Measurements from ENCODE around the gene PAPPA2.

PAPPA2 gene

DNA sequence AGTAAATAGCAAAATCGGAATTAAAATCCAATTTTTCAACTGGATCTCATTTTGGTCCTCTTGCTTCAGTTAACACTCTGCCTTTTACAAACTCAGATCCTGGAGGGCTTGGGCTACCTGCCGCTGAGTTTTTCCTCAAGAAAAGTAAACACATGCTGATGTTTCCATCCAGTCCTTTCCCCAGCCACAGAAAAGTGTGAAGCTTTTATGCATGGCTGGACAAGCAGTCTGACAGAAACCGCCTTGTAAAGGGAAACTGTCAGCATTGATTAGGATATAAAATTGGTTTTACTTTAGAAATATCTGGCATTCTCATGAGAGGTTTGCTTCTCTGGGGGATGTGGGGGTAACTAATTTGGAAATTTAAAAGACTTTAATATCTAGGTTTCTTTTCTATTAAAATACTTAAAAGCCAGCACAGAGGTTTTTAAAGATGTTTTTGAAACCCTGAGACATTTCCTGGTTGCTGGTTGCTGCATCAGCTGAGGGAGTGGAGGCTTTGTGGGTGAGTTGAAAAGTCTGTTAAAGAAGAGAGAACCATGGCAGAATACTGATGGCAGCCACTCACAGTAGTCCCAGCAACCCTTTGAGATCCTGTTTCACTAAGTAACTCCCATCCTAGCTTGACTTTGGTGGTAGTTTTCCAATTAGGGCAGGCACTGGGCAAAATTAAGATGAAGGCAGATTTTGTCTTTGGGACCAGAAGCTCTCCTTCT lies 238.3 kb downstream of the PAPPA2 start:
- H3K9ac ChIP-seq (ENCODE audit: low read length), result no peak overlapping the region
- no peaks in the 10 kb centered on the region for H3K9me3 ChIP-seq (ENCODE audit: low read length)
- peaks cover 4% of the 10 kb centered on the region for H3K4me1 ChIP-seq (ENCODE audit: insufficient read depth, low read length)
- no peak overlapping the region for H3K4me3 ChIP-seq (ENCODE audit: low read depth in 1 of 2, low read length in 2 of 2)
- no peaks in the 10 kb centered on the region for H3K36me3 ChIP-seq (ENCODE audit: insufficient read depth, low read length)
- no peak overlapping the region for H3K27ac ChIP-seq (ENCODE audit: low read depth, low read length)
- no peaks in the 10 kb centered on the region for H3K27me3 ChIP-seq (ENCODE audit: control insufficient read depth in 1 of 2, insufficient read depth in 2 of 2, low read length in 2 of 2)

DNA sequence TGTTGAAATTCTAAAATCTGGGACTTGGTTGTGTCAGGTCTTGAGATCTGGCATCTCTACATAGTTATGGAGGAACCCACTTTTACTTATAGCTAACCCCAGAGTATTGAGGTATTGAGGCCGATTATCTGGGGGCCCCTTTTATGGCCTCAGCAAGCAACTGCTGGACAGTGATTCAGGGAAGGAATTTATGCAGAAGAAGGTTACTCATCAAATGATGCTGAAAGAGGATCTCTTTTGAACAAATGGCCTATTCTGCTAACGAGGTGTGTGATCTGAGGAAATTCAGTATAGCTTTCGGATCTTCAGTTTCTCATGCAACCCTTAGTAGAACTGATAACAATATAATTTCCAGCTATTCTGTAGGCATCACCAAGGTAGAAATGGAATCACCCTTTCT lies 239.9 kb downstream of the PAPPA2 start:
- H3K27ac ChIP-seq (ENCODE audit: low read depth, low read length), result no peak overlapping the region

DNA sequence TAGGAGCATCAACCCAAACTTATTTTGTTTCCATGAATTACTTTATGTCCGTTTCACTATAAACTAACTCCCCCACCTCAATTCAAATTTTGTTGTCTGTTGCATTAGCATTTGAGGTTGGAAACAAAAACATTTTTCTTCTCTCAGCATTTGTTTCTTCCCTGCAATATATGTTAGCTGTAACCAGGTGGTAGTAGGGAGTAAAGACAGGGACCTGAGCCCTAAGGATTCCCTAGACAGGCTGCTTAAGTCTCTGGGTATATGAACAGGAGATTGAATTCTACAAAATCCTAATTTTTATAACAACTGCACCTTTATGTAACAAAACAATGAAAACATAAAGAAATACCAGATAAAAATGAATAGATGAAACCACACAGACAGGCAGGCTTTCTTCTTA lies 242.6 kb downstream of the PAPPA2 start:
- Histone ChIP-seq H3K4me1 (ENCODE audit: insufficient read depth, low read length) (no peaks in the 10 kb centered on the region), H3K27me3 (ENCODE audit: control insufficient read depth in 1 of 2, insufficient read depth in 2 of 2, low read length in 2 of 2) (no peaks in the 10 kb centered on the region), H3K4me3 (ENCODE audit: low read depth in 1 of 2, low read length in 2 of 2) (no peak overlapping the region), H3K9ac (ENCODE audit: low read length) (no peak overlapping the region), H3K27ac (ENCODE audit: low read depth, low read length) (no peak overlapping the region), H3K9me3 (ENCODE audit: low read length) (no peaks in the 10 kb centered on the region), H3K36me3 (ENCODE audit: insufficient read depth, low read length) (no peaks in the 10 kb centered on the region)

More for the DNA sequence above, 239.9 kb downstream of the PAPPA2 start:
- Histone ChIP-seq H3K9me3 (ENCODE audit: low read length) (no peaks in the 10 kb centered on the region), H3K9ac (ENCODE audit: low read length) (no peak overlapping the region), H3K27me3 (ENCODE audit: control insufficient read depth in 1 of 2, insufficient read depth in 2 of 2, low read length in 2 of 2) (no peaks in the 10 kb centered on the region), H3K36me3 (ENCODE audit: insufficient read depth, low read length) (no peaks in the 10 kb centered on the region), H3K4me1 (ENCODE audit: insufficient read depth, low read length) (no peaks in the 10 kb centered on the region), H3K4me3 (ENCODE audit: low read depth in 1 of 2, low read length in 2 of 2) (no peak overlapping the region)

DNA sequence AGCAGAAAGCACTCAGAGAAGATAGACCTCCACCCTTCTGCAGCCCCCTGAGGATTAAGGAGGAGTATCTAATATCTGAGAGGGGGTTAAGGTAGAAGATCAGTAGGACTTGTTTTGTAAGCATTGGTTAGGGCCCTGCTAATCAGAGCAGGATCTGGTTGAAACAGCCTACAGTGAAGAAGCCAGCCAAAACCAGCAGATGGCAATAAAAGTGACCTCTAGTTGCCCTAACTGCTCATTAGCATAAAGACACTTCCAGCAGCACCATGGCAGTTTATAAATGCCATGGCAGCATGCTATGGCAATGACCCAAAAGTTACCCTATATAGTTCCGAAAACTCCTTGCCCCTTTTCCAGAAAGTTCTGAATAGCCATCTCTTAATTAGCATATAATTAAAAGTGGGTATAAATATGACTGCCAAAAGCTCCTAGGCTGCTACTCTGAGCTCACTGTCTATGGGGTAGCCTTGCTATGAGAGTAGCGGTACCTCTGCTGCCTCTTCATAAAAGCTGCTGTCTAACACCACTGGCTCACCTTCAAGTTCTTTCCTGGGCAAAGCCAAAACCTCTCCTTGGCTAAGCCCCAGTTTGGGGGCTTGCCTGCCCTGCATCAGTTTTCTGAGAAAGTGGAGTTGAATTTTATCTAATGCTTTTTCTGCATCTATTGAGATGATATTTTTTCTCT lies 254.2 kb downstream of the PAPPA2 start:
- no peaks in the 10 kb centered on the region for H3K27me3 ChIP-seq (ENCODE audit: control insufficient read depth in 1 of 2, insufficient read depth in 2 of 2, low read length in 2 of 2)
- H3K36me3 ChIP-seq (ENCODE audit: insufficient read depth, low read length), result no peaks in the 10 kb centered on the region
- H3K4me3 ChIP-seq (ENCODE audit: low read depth in 1 of 2, low read length in 2 of 2), result no peak overlapping the region
- H3K27ac ChIP-seq (ENCODE audit: low read depth, low read length), result peak overlapping the region; percentile 51
- H3K4me1 ChIP-seq (ENCODE audit: insufficient read depth, low read length), result peaks cover 11% of the 10 kb centered on the region
- H3K9ac ChIP-seq (ENCODE audit: low read length), result no peak overlapping the region
- no peaks in the 10 kb centered on the region for H3K9me3 ChIP-seq (ENCODE audit: low read length)

DNA sequence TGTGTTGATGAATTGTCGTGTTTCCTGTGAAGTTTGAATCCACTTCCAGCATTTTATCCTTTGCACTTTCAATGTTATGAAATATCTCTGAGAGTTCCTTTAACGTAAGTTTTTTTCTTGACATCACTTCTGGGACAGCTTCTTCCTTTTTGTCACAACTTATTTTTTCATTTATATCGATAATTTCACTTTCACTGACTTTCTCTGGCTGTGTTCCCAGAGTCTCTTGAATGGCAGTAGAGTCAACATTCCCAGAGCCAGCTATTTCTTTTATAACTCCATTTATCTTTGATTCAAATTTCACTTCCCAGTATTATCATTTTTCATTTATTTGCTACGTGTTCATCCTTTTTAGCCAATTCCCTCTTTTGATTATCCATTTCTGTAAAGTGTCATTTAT lies 256.5 kb downstream of the PAPPA2 start:
- Histone ChIP-seq H3K9me3 (ENCODE audit: low read length) (no peaks in the 10 kb centered on the region), H3K4me3 (ENCODE audit: low read depth in 1 of 2, low read length in 2 of 2) (no peak overlapping the region), H3K4me1 (ENCODE audit: insufficient read depth, low read length) (peaks cover 14% of the 10 kb centered on the region), H3K27ac (ENCODE audit: low read depth, low read length) (no peak overlapping the region), H3K9ac (ENCODE audit: low read length) (no peak overlapping the region), H3K36me3 (ENCODE audit: insufficient read depth, low read length) (no peaks in the 10 kb centered on the region), H3K27me3 (ENCODE audit: control insufficient read depth in 1 of 2, insufficient read depth in 2 of 2, low read length in 2 of 2) (no peaks in the 10 kb centered on the region)

DNA sequence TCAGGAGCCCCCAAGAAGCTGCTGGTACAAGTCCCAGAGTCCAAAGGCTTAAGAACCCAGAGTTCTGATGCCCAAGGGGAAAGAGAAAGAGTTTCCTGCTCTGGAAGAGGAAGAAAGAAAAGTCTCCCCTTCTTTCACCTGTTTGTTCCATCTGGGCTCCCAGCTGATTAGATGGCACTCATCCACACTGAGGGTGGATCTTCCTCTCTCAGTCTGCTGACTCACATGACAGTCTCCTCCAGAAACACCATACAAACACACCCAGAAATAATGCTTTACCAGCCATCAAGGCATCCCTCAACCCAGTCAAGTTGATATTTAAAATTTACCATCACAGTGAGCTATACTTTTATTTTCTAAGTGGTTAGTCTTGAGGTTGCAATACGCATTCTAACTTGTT lies 257.9 kb downstream of the PAPPA2 start:
- Histone ChIP-seq H3K27me3 (ENCODE audit: control insufficient read depth in 1 of 2, insufficient read depth in 2 of 2, low read length in 2 of 2) (no peaks in the 10 kb centered on the region), H3K27ac (ENCODE audit: low read depth, low read length) (no peak overlapping the region), H3K4me1 (ENCODE audit: insufficient read depth, low read length) (peaks cover 14% of the 10 kb centered on the region), H3K9me3 (ENCODE audit: low read length) (no peaks in the 10 kb centered on the region), H3K4me3 (ENCODE audit: low read depth in 1 of 2, low read length in 2 of 2) (no peak overlapping the region), H3K36me3 (ENCODE audit: insufficient read depth, low read length) (no peaks in the 10 kb centered on the region), H3K9ac (ENCODE audit: low read length) (no peak overlapping the region)

DNA sequence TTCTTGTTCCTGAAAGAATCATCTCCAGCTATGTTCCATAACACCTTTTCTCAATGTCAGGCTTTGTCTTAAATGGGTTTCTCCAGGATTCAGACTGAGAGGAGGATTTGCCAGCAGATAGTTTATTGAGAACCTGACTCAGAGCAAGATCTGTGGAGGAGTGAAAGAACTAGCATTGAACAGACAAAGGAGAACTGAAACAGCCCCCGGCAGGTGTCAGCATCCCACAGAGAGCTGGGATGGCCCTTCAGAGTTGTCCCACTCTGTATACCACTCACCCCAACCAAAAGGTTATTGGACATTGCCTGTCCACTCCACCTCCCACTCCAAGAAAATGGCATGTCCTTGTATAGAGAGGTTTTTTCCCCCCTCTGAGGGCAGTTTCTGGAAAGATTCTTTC lies 270.7 kb downstream of the PAPPA2 start:
- no peak overlapping the region for H3K9ac ChIP-seq (ENCODE audit: low read length)
- H3K9me3 ChIP-seq (ENCODE audit: low read length), result no peaks in the 10 kb centered on the region
- H3K27ac ChIP-seq (ENCODE audit: low read depth, low read length), result no peak overlapping the region
- no peak overlapping the region for H3K4me3 ChIP-seq (ENCODE audit: low read depth in 1 of 2, low read length in 2 of 2)
- H3K27me3 ChIP-seq (ENCODE audit: control insufficient read depth in 1 of 2, insufficient read depth in 2 of 2, low read length in 2 of 2), result no peaks in the 10 kb centered on the region
- no peaks in the 10 kb centered on the region for H3K4me1 ChIP-seq (ENCODE audit: insufficient read depth, low read length)
- no peaks in the 10 kb centered on the region for H3K36me3 ChIP-seq (ENCODE audit: insufficient read depth, low read length)

DNA sequence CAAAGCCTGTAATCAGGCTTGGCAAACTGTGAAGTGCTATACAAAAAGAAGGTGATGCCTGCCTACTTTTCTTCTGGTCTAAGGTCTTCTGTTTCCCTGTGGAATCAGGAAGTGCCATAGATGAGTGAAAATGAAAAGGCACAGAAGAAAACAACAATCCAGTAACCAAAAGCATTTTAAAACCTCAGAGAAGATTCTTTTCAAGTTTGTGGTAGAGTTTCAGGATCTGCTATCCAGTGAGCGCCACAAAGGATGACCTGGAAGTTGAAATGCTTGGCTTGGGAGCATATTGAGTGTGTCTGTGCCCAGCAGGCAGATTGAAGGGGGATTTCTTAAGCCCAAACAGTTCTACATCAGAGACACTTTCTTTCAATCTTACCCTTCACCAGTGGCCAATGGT lies 272.2 kb downstream of the PAPPA2 start:
- H3K9me3 ChIP-seq (ENCODE audit: low read length), result no peaks in the 10 kb centered on the region
- no peaks in the 10 kb centered on the region for H3K27me3 ChIP-seq (ENCODE audit: control insufficient read depth in 1 of 2, insufficient read depth in 2 of 2, low read length in 2 of 2)
- H3K9ac ChIP-seq (ENCODE audit: low read length), result no peak overlapping the region
- H3K4me3 ChIP-seq (ENCODE audit: low read depth in 1 of 2, low read length in 2 of 2), result no peak overlapping the region
- H3K36me3 ChIP-seq (ENCODE audit: insufficient read depth, low read length), result no peaks in the 10 kb centered on the region
- no peak overlapping the region for H3K27ac ChIP-seq (ENCODE audit: low read depth, low read length)
- no peaks in the 10 kb centered on the region for H3K4me1 ChIP-seq (ENCODE audit: insufficient read depth, low read length)

DNA sequence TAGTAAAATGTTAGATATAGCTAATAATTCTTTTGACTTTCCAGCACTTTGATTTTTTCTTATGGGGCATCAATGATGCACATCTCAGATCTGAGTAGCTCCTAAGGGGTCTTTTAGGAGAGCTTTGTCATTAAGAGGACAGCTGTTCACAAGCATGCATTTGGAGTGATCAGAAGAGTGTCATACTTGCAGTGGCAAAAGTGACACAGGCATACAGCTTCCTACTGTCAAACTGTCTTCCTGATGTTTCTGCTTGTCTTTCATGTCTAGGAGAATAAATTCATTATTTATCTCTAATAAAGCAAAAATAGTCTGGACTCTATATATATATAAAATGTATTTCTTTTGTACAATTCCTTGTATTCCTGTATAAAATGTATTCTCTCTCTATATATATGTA lies 273.0 kb downstream of the PAPPA2 start:
- H3K27ac ChIP-seq (ENCODE audit: low read depth, low read length), result no peak overlapping the region
- no peak overlapping the region for H3K9ac ChIP-seq (ENCODE audit: low read length)
- H3K9me3 ChIP-seq (ENCODE audit: low read length), result no peaks in the 10 kb centered on the region
- no peaks in the 10 kb centered on the region for H3K4me1 ChIP-seq (ENCODE audit: insufficient read depth, low read length)
- no peaks in the 10 kb centered on the region for H3K36me3 ChIP-seq (ENCODE audit: insufficient read depth, low read length)
- H3K4me3 ChIP-seq (ENCODE audit: low read depth in 1 of 2, low read length in 2 of 2), result no peak overlapping the region
- H3K27me3 ChIP-seq (ENCODE audit: control insufficient read depth in 1 of 2, insufficient read depth in 2 of 2, low read length in 2 of 2), result no peaks in the 10 kb centered on the region

DNA sequence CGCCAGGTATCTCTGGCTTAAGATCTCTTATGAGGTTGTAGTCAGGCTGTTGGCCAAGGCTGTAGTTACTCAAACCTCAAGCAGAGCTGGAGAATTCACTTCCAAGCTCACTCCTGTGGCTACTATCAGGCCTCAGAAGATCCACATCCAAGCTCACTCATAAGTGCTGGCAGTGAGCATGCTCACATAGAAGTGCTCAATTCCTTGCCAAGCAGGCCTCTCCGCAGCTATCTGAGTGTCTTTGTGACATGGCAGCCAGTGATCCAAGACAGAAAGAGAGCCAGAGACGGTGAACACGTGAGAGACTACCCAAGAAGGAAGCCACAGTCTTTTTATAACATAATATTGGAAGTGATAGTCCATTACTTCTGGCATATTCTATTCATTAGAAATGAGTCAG lies 278.2 kb downstream of the PAPPA2 start:
- H3K9me3 ChIP-seq (ENCODE audit: low read length), result no peaks in the 10 kb centered on the region
- H3K9ac ChIP-seq (ENCODE audit: low read length), result no peak overlapping the region
- no peak overlapping the region for H3K4me3 ChIP-seq (ENCODE audit: low read depth in 1 of 2, low read length in 2 of 2)
- H3K36me3 ChIP-seq (ENCODE audit: insufficient read depth, low read length), result no peaks in the 10 kb centered on the region
- H3K27ac ChIP-seq (ENCODE audit: low read depth, low read length), result no peak overlapping the region
- H3K27me3 ChIP-seq (ENCODE audit: control insufficient read depth in 1 of 2, insufficient read depth in 2 of 2, low read length in 2 of 2), result no peaks in the 10 kb centered on the region
- H3K4me1 ChIP-seq (ENCODE audit: insufficient read depth, low read length), result no peaks in the 10 kb centered on the region

DNA sequence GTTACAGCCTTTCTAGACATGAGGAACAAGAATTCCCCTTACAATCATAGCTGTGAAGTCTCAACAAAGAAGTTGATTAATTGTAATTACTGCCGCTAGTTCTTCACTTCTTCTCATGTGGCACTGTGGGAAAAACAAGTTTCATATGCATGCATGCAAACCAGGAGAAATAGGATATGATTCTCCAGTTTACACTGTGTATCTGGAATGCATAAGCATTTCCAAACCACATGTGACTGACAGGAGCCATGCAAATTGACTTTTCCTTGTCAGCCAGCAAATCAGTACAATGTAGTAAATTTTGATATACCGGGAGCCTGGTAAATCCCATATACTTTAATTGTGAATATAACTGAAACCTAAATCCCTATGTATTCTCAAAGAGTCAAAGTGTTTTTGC lies 279.3 kb downstream of the PAPPA2 start:
- H3K36me3 ChIP-seq (ENCODE audit: insufficient read depth, low read length), result no peaks in the 10 kb centered on the region
- no peak overlapping the region for H3K27ac ChIP-seq (ENCODE audit: low read depth, low read length)
- no peak overlapping the region for H3K9ac ChIP-seq (ENCODE audit: low read length)
- H3K4me1 ChIP-seq (ENCODE audit: insufficient read depth, low read length), result no peaks in the 10 kb centered on the region
- no peaks in the 10 kb centered on the region for H3K9me3 ChIP-seq (ENCODE audit: low read length)
- H3K4me3 ChIP-seq (ENCODE audit: low read depth in 1 of 2, low read length in 2 of 2), result no peak overlapping the region
- H3K27me3 ChIP-seq (ENCODE audit: control insufficient read depth in 1 of 2, insufficient read depth in 2 of 2, low read length in 2 of 2), result no peaks in the 10 kb centered on the region

DNA sequence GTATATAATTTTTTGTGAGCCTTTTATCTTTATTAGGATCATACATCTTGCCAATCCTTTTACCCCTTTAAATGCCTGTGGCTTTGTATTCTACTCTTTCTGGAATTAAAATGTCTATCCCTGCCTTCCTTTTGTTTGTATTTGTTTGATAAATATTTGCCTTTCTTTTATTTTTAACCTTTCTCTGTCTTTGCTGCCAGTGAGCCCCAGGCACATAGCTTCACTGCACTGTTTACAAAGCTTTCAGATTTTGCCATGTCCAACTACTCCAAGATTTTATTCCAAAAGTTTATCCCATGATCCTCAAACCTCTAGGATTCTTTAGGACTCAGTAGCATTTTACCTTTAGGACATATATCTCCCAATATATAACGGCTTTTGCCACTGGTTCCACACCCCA lies 281.2 kb downstream of the PAPPA2 start:
- H3K4me1 ChIP-seq (ENCODE audit: insufficient read depth, low read length), result no peaks in the 10 kb centered on the region
- no peaks in the 10 kb centered on the region for H3K27me3 ChIP-seq (ENCODE audit: control insufficient read depth in 1 of 2, insufficient read depth in 2 of 2, low read length in 2 of 2)
- H3K36me3 ChIP-seq (ENCODE audit: insufficient read depth, low read length), result no peaks in the 10 kb centered on the region
- no peak overlapping the region for H3K9ac ChIP-seq (ENCODE audit: low read length)
- no peak overlapping the region for H3K4me3 ChIP-seq (ENCODE audit: low read depth in 1 of 2, low read length in 2 of 2)
- H3K27ac ChIP-seq (ENCODE audit: low read depth, low read length), result no peak overlapping the region
- H3K9me3 ChIP-seq (ENCODE audit: low read length), result no peaks in the 10 kb centered on the region

Measured in muscle layer of colon (tissue), 2 donors.